Measurements from ENCODE around the gene FRMD6.

The FRMD6 gene

DNA sequence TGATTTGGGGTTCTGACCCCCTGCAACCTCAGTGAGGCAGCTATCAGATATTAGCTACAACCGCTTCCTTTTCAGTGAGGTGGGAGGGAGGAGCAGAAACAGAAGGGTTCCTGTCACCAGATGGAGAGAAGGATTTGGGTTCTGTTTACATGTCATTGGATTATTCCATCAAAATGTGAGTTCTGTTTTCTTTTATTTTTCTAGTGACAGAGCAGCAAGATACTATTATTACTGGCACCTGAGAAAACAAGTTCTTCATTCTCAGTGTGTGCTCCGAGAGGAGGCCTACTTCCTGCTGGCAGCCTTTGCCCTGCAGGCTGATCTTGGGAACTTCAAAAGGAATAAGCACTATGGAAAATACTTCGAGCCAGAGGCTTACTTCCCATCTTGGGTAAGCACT lies 52.8 kb downstream of the FRMD6 start:
- Histone ChIP-seq H3K9me3 (ENCODE audit: control insufficient read depth, low read length) (no peaks in the 10 kb centered on the region), H3K4me1 (no peaks in the 10 kb centered on the region), H3K79me2 (no peaks in the 10 kb centered on the region), H3K4me3 (ENCODE audit: low read depth, low read length) (no peak overlapping the region), H3K27ac (no peak overlapping the region), H3K4me2 (ENCODE audit: low read length) (no peak overlapping the region), H3K27me3 (ENCODE audit: control insufficient read depth, insufficient read depth, low read length) (no peaks in the 10 kb centered on the region), H3K9ac (no peak overlapping the region), H2AFZ (no peak overlapping the region), H3K36me3 (ENCODE audit: control insufficient read depth, insufficient read depth, low read length) (no peaks in the 10 kb centered on the region)
- TF ChIP-seq, protein P1, sequence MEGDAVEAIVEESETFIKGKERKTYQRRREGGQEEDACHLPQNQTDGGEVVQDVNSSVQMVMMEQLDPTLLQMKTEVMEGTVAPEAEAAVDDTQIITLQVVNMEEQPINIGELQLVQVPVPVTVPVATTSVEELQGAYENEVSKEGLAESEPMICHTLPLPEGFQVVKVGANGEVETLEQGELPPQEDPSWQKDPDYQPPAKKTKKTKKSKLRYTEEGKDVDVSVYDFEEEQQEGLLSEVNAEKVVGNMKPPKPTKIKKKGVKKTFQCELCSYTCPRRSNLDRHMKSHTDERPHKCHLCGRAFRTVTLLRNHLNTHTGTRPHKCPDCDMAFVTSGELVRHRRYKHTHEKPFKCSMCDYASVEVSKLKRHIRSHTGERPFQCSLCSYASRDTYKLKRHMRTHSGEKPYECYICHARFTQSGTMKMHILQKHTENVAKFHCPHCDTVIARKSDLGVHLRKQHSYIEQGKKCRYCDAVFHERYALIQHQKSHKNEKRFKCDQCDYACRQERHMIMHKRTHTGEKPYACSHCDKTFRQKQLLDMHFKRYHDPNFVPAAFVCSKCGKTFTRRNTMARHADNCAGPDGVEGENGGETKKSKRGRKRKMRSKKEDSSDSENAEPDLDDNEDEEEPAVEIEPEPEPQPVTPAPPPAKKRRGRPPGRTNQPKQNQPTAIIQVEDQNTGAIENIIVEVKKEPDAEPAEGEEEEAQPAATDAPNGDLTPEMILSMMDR (IDR thresholded peaks at IDR 0.05), result no peak

DNA sequence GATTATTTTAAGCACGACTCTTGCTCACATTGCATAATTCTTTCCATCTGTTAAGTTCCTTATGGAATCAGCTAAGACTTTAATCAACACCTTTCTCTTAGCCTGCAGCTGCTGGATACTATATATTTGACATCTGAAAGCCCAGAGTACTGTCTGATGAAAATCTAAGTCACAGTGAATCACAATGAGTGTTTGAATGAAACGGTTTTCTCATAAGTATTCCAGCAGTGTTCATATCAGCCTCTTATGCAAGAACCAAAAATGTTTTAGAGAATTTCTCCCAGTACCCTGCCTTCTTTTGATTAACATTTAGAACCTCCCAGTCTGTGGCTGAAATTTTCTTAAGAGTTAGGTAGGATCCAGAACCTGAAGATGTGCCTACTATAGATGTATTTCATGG lies 55.6 kb downstream of the FRMD6 start:
- no peaks in the 10 kb centered on the region for H3K4me1 ChIP-seq
- no peaks in the 10 kb centered on the region for H3K79me2 ChIP-seq
- no peak overlapping the region for H3K4me3 ChIP-seq (ENCODE audit: low read depth, low read length)
- no peak overlapping the region for H3K9ac ChIP-seq
- H3K27ac ChIP-seq, result no peak overlapping the region
- no peak overlapping the region for H3K4me2 ChIP-seq (ENCODE audit: low read length)
- TF ChIP-seq, protein P1 (IDR thresholded peaks at IDR 0.05), result no peak
- no peaks in the 10 kb centered on the region for H3K27me3 ChIP-seq (ENCODE audit: control insufficient read depth, insufficient read depth, low read length)
- H3K9me3 ChIP-seq (ENCODE audit: control insufficient read depth, low read length), result no peaks in the 10 kb centered on the region
- no peaks in the 10 kb centered on the region for H3K36me3 ChIP-seq (ENCODE audit: control insufficient read depth, insufficient read depth, low read length)
- no peak overlapping the region for H2AFZ ChIP-seq

DNA sequence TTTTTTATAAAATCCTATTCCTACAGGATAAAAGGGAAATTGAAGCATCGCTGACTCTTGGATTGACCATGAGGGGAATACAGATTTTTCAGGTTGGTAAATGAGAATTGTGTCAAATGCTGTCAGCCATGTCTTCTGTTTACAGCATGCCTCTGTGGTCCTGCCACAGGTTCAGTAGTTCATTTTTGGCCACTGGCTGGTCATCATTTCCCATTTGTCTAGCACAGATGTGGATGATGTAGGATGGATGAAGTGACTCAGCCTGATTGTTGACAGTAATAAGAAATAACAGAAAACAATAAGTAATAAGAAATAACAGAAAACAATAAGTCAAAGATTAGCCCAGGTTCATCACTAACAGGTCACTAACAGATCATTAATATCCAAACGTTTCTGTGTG lies 59.8 kb downstream of the FRMD6 start:
- Histone ChIP-seq H3K27me3 (ENCODE audit: control insufficient read depth, insufficient read depth, low read length) (no peaks in the 10 kb centered on the region), H3K4me3 (ENCODE audit: low read depth, low read length) (no peak overlapping the region), H3K36me3 (ENCODE audit: control insufficient read depth, insufficient read depth, low read length) (no peaks in the 10 kb centered on the region), H3K4me2 (ENCODE audit: low read length) (no peak overlapping the region), H3K79me2 (no peaks in the 10 kb centered on the region), H3K4me1 (no peaks in the 10 kb centered on the region), H2AFZ (no peak overlapping the region), H3K9me3 (ENCODE audit: control insufficient read depth, low read length) (no peaks in the 10 kb centered on the region), H3K27ac (no peak overlapping the region), H3K9ac (no peak overlapping the region)
- TF ChIP-seq, protein P1 (IDR thresholded peaks at IDR 0.05), result no peak

DNA sequence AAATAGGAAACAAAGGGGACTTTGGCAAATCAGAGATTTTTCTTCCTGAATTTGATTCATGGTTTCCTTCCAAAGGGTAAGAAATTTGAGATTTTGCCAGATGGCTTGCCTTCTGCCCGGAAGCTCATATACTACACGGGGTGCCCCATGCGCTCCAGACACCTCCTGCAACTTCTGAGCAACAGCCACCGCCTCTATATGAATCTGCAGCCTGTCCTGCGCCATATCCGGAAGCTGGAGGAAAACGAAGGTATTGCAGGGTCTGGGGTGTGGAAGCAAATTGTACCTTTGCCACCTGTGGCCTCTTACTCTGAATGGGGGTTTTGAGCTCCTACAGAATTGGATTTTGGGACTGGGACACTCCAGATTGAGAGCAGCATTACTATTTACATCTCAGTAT lies 63.5 kb downstream of the FRMD6 start:
- TF ChIP-seq, protein P1 (IDR thresholded peaks at IDR 0.05), result no peak
- H3K4me2 ChIP-seq (ENCODE audit: low read length), result no peak overlapping the region
- no peaks in the 10 kb centered on the region for H3K79me2 ChIP-seq
- no peaks in the 10 kb centered on the region for H3K9me3 ChIP-seq (ENCODE audit: control insufficient read depth, low read length)
- no peak overlapping the region for H3K27ac ChIP-seq
- H3K27me3 ChIP-seq (ENCODE audit: control insufficient read depth, insufficient read depth, low read length), result no peaks in the 10 kb centered on the region
- H3K4me3 ChIP-seq (ENCODE audit: low read depth, low read length), result no peak overlapping the region
- no peak overlapping the region for H3K9ac ChIP-seq
- no peak overlapping the region for H2AFZ ChIP-seq
- no peaks in the 10 kb centered on the region for H3K4me1 ChIP-seq
- H3K36me3 ChIP-seq (ENCODE audit: control insufficient read depth, insufficient read depth, low read length), result no peaks in the 10 kb centered on the region

DNA sequence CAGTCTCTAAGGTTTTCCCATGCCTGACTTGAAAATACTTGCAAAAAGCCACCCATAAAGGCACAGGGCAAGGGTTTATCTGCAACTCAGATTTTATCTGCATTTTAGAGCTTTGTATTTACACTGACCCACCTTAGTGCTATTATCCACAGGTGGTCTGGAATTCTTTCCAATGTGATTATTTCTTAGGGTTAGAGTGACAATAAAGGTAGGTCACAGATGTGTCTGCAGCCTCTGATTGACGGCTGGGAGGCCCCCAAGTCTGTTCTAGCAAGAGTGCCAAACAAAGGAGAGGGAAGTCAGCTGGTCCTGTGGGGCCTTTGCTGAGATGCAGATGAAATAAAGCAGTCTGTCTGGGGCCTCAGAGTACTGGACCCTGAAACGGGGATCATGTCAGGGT lies 64.0 kb downstream of the FRMD6 start:
- Histone ChIP-seq H3K9me3 (ENCODE audit: control insufficient read depth, low read length) (no peaks in the 10 kb centered on the region), H3K27ac (no peak overlapping the region), H3K4me1 (no peaks in the 10 kb centered on the region), H3K4me3 (ENCODE audit: low read depth, low read length) (no peak overlapping the region), H3K36me3 (ENCODE audit: control insufficient read depth, insufficient read depth, low read length) (no peaks in the 10 kb centered on the region), H2AFZ (no peak overlapping the region), H3K9ac (no peak overlapping the region), H3K79me2 (no peaks in the 10 kb centered on the region), H3K27me3 (ENCODE audit: control insufficient read depth, insufficient read depth, low read length) (no peaks in the 10 kb centered on the region), H3K4me2 (ENCODE audit: low read length) (no peak overlapping the region)
- TF ChIP-seq, protein P1 (IDR thresholded peaks at IDR 0.05), result no peak

Measured in parathyroid adenoma (tissue), 2 donors.